Panc1 (cell line): ENCODE measurements around the gene PLEKHG2.

Source experiments
- POLR2AphosphoS5 ChIP-seq: IDR thresholded peaks from 2 replicates; pipeline ENCODE4 v1.6.1; 2012; ENCODE audit warnings: mild to moderate bottlenecking, low read depth, low read length, moderate library complexity
- TF ChIP-seq, protein P1 (sequence below), 2 experiments: IDR thresholded peaks; 2 replicates each; pipeline ENCODE4 v1.6.1; 2011 to 2012; ENCODE audit warnings: low read depth in 2 of 2, control low read depth in 1 of 2, low read length in 1 of 2, mild to moderate bottlenecking in 1 of 2, moderate library complexity in 1 of 2; ENCODE audit not compliant: insufficient read depth in 1 of 2
- TF ChIP-seq, protein P2 (sequence below): fragments of 450-650 bp; IDR thresholded peaks from 2 replicates; pipeline ENCODE4 v1.5.1; 2017; ENCODE audit warnings: mild to moderate bottlenecking

DNA sequence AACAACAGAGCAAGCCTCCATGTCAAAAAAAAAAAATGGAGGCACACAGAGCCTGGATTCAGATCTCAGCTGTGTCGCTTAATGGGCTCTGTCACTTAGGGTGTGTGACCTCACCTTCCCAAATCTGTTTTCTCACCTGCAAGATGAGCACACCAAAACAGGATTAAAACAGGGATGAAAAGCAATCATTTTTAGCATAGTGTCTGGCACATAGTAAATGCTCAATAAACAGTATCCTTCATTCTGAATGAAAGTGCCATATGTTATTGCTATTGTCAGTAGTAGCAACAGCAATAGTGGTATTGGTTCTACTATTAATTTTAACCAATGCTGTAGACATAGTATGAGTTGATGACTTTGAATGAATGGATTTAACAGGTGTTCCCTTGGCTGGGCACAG lies 46.9 kb upstream of the PLEKHG2 start:
- TF ChIP-seq, protein P1, sequence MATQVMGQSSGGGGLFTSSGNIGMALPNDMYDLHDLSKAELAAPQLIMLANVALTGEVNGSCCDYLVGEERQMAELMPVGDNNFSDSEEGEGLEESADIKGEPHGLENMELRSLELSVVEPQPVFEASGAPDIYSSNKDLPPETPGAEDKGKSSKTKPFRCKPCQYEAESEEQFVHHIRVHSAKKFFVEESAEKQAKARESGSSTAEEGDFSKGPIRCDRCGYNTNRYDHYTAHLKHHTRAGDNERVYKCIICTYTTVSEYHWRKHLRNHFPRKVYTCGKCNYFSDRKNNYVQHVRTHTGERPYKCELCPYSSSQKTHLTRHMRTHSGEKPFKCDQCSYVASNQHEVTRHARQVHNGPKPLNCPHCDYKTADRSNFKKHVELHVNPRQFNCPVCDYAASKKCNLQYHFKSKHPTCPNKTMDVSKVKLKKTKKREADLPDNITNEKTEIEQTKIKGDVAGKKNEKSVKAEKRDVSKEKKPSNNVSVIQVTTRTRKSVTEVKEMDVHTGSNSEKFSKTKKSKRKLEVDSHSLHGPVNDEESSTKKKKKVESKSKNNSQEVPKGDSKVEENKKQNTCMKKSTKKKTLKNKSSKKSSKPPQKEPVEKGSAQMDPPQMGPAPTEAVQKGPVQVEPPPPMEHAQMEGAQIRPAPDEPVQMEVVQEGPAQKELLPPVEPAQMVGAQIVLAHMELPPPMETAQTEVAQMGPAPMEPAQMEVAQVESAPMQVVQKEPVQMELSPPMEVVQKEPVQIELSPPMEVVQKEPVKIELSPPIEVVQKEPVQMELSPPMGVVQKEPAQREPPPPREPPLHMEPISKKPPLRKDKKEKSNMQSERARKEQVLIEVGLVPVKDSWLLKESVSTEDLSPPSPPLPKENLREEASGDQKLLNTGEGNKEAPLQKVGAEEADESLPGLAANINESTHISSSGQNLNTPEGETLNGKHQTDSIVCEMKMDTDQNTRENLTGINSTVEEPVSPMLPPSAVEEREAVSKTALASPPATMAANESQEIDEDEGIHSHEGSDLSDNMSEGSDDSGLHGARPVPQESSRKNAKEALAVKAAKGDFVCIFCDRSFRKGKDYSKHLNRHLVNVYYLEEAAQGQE (IDR thresholded peaks at IDR 0.05; ENCODE audit: insufficient read depth in 1 of 2, low read depth in 2 of 2, low read length in 1 of 2): no peak
- no peak for TF ChIP-seq POLR2AphosphoS5
- TF ChIP-seq, protein P2, sequence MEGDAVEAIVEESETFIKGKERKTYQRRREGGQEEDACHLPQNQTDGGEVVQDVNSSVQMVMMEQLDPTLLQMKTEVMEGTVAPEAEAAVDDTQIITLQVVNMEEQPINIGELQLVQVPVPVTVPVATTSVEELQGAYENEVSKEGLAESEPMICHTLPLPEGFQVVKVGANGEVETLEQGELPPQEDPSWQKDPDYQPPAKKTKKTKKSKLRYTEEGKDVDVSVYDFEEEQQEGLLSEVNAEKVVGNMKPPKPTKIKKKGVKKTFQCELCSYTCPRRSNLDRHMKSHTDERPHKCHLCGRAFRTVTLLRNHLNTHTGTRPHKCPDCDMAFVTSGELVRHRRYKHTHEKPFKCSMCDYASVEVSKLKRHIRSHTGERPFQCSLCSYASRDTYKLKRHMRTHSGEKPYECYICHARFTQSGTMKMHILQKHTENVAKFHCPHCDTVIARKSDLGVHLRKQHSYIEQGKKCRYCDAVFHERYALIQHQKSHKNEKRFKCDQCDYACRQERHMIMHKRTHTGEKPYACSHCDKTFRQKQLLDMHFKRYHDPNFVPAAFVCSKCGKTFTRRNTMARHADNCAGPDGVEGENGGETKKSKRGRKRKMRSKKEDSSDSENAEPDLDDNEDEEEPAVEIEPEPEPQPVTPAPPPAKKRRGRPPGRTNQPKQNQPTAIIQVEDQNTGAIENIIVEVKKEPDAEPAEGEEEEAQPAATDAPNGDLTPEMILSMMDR: no peak
